Caco-2 (cell line): ENCODE results near the gene CDC42SE2. TPM values are rescaled to one million over a fixed set of nuclear protein-coding genes. Genes with fewer than 3 reads are reported as not detected.

Source experiments
- BruUV-seq: library from RNA; stranded (reverse); fragments of 400-500 nt; replicated peaks from 2 replicates; lab custom pipeline; 2021; lab: Mats Ljungman, UMichigan
- CTCF ChIA-PET: fragments of 300-600 bp; sonication (Branson Sonifier 250); formaldehyde crosslinking; loops from one replicate; lab custom pipeline; 2022; ENCODE audit warnings: antibody characterized with exemption; lab: Charles Lee
- POLR2A ChIA-PET: fragments of 300-600 bp; sonication (Branson Sonifier 250); formaldehyde crosslinking; loops from one replicate; lab custom pipeline; 2022; ENCODE audit warnings: antibody characterized with exemption; lab: Charles Lee
- DNase-seq, 2 experiments: peaks; one replicate each; pipeline versions ENCODE4 v3.0.0 to v3.0.0-alpha.2; 2020 to 2022
- H3K27me3 ChIP-seq: replicated peaks from 2 replicates; pipeline ENCODE4 v1.6.0; 2011; ENCODE audit warnings: low read length; ENCODE audit not compliant: control insufficient read depth, insufficient read depth
- H3K36me3 ChIP-seq: 2 replicates; pipeline ENCODE4 v1.5.1; 2011; ENCODE audit warnings: low read length; ENCODE audit not compliant: control insufficient read depth, insufficient read depth
- H3K4me1 ChIP-seq: fragments of 250-450 bp; sonication (Bioruptor Pico); 2 replicates; pipeline ENCODE4 v1.5.1; 2020; ENCODE audit warnings: mild to moderate bottlenecking
- H3K4me3 ChIP-seq: 2 replicates; pipeline ENCODE4 v1.5.1; 2011; ENCODE audit warnings: low read depth, mild to moderate bottlenecking, control low read depth, low read length
- H3K9me3 ChIP-seq: fragments of 250-450 bp; sonication (Bioruptor Pico); 2 replicates; pipeline ENCODE4 v1.5.1; 2020; ENCODE audit warnings: mild to moderate bottlenecking, moderate library complexity
- H3K27ac Mint-ChIP-seq: one replicate; pipeline ENCODE4 v1.8.0; 2022; ENCODE audit warnings: mixed read lengths; ENCODE audit not compliant: unreplicated experiment
- H3K27me3 Mint-ChIP-seq: one replicate; pipeline ENCODE4 v1.8.0; 2022; ENCODE audit warnings: mixed read lengths; ENCODE audit not compliant: insufficient read depth, unreplicated experiment
- H3K36me3 Mint-ChIP-seq: one replicate; pipeline ENCODE4 v1.8.0; 2022; ENCODE audit warnings: mild to moderate bottlenecking, mixed read lengths; ENCODE audit not compliant: insufficient read depth, unreplicated experiment
- H3K4me1 Mint-ChIP-seq: one replicate; pipeline ENCODE4 v1.8.0; 2022; ENCODE audit warnings: low read depth, mixed read lengths; ENCODE audit not compliant: unreplicated experiment
- H3K4me3 Mint-ChIP-seq: one replicate; pipeline ENCODE4 v1.8.0; 2022; ENCODE audit warnings: mild to moderate bottlenecking, moderate library complexity, mixed read lengths; ENCODE audit not compliant: unreplicated experiment
- H3K9me3 Mint-ChIP-seq: one replicate; pipeline ENCODE4 v1.8.0; 2022; ENCODE audit warnings: mixed read lengths; ENCODE audit not compliant: unreplicated experiment
- intact Hi-C: fragments of 100-400 bp; cut with micrococcal nuclease; formaldehyde crosslinking; loops from one replicate; pipeline ENCODE4 v1.10.0; 2022; ENCODE audit not compliant: unreplicated experiment
- total RNA-seq: library from RNA; stranded (reverse); gene quantifications from 2 replicates; pipeline ENCODE4 v1.2.3, GENCODE V29; 2022
- TF ChIP-seq, protein P1 (sequence below), 2 experiments: fragments of 200-600 bp in 1 of 2; IDR thresholded peaks; 1 replicate in 1 of 2; 2 replicates in 1 of 2; pipeline versions ENCODE4 v1.5.1 to v1.8.0; 2011 to 2022; ENCODE audit warnings: antibody characterized with exemption in 1 of 2, control low read depth in 1 of 2, inconsistent platforms in 1 of 2, low read depth in 1 of 2, low read length in 1 of 2, mild to moderate bottlenecking in 1 of 2, moderate library complexity in 1 of 2; ENCODE audit not compliant: insufficient read depth in 1 of 2, severe bottlenecking in 1 of 2, unreplicated experiment in 1 of 2

Gene CDC42SE2
- total RNA-seq, 1 experiment from 2014 or later, result 39.4 TPM

DNA sequence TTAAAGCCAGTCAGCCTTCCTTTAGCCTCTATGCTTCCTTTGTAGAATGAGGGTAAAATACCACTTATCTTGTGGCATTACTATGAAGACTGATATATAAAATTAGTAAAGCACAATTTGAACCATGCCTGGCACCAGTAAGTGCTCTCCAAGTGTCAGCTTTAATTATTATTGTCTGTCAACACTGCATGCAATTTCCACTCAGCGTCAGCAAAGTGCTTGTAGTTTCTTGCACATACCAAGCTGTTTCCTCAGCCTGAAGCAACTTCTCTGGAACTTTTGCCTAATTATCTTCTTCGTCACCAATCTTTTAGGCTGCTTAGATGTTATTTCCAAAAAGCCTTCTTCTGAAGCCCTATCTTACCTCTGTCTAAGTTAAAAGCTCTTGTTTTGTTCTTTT, 177.3 kb downstream of the CDC42SE2 start:
- H3K4me3 Mint-ChIP-seq, result no peak overlapping the region
- H3K36me3 Mint-ChIP-seq, result peaks cover 28% of the 10 kb centered on the region
- Histone ChIP-seq H3K4me3 (no peak overlapping the region), H3K4me1 (no peaks in the 10 kb centered on the region), H3K27me3 (no peaks in the 10 kb centered on the region), H3K36me3 (peaks cover 1% of the 10 kb centered on the region; the same call in 1 of the 2 replicates), H3K9me3 (no peaks in the 10 kb centered on the region)
- no peaks in the 10 kb centered on the region for H3K9me3 Mint-ChIP-seq
- no peaks in the 10 kb centered on the region for H3K27me3 Mint-ChIP-seq
- no peak overlapping the region for H3K27ac Mint-ChIP-seq
- intact Hi-C loops, result no loop called here
- no TSS peak for BruUV-seq
- no peaks in the 10 kb centered on the region for H3K4me1 Mint-ChIP-seq
- DNase-seq, result no peak
- ChIA-PET CTCF (no interaction called here), POLR2A (no interaction called here)
- TF ChIP-seq, protein P1, sequence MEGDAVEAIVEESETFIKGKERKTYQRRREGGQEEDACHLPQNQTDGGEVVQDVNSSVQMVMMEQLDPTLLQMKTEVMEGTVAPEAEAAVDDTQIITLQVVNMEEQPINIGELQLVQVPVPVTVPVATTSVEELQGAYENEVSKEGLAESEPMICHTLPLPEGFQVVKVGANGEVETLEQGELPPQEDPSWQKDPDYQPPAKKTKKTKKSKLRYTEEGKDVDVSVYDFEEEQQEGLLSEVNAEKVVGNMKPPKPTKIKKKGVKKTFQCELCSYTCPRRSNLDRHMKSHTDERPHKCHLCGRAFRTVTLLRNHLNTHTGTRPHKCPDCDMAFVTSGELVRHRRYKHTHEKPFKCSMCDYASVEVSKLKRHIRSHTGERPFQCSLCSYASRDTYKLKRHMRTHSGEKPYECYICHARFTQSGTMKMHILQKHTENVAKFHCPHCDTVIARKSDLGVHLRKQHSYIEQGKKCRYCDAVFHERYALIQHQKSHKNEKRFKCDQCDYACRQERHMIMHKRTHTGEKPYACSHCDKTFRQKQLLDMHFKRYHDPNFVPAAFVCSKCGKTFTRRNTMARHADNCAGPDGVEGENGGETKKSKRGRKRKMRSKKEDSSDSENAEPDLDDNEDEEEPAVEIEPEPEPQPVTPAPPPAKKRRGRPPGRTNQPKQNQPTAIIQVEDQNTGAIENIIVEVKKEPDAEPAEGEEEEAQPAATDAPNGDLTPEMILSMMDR (IDR thresholded peaks at IDR 0.05; ENCODE audit: insufficient read depth in 1 of 2, low read depth in 1 of 2, low read length in 1 of 2, severe bottlenecking in 1 of 2, unreplicated experiment in 1 of 2), result no peak

Other genes starting within 250 kb of the CDC42SE2 start
- gene HINT1, start 98.8 kb upstream of the CDC42SE2 start, total RNA-seq, result 228 and 243 TPM in 2 replicates
- gene LYRM7, start 93.1 kb upstream of the CDC42SE2 start, total RNA-seq, result 13.7 and 14.9 TPM in 2 replicates